RWPE2 (cell line): ENCODE results near the gene FCER2.

ENCODE experiments used
- ATAC-seq: fragments of 200-7000 bp; cut with Tn5 transposase; 3 replicates; pipeline ENCODE4 v1.9.1; 2021; ENCODE audit warnings: low read depth
- DNase-seq: peaks from one replicate; pipeline ENCODE4 v3.0.0-alpha.2; 2020; ENCODE audit warnings: low spot score
- H3K27ac ChIP-seq: fragments of 450-650 bp; 2 replicates; pipeline ENCODE4 v1.5.1; 2017; ENCODE audit warnings: mild to moderate bottlenecking; ENCODE audit not compliant: poor library complexity, severe bottlenecking
- H3K27me3 ChIP-seq: fragments of 250-450 bp; sonication (Bioruptor Pico); 2 replicates; pipeline ENCODE4 v1.5.1; 2021; ENCODE audit warnings: mild to moderate bottlenecking, moderate library complexity; ENCODE audit not compliant: insufficient read depth, poor library complexity, severe bottlenecking
- H3K36me3 ChIP-seq: fragments of 250-450 bp; sonication (Bioruptor Pico); 2 replicates; pipeline ENCODE4 v1.5.1; 2020; ENCODE audit warnings: low read depth, mild to moderate bottlenecking, moderate library complexity
- H3K4me1 ChIP-seq: fragments of 250-450 bp; sonication (Bioruptor Pico); 2 replicates; pipeline ENCODE4 v1.5.1; 2021; ENCODE audit warnings: mild to moderate bottlenecking, moderate library complexity; ENCODE audit not compliant: insufficient read depth, poor library complexity, severe bottlenecking
- H3K4me3 ChIP-seq: fragments of 250-450 bp; sonication (Bioruptor Pico); 2 replicates; pipeline ENCODE4 v1.5.1; 2021; ENCODE audit warnings: mild to moderate bottlenecking, moderate library complexity; ENCODE audit not compliant: severe bottlenecking
- H3K9me3 ChIP-seq: fragments of 250-450 bp; sonication (Bioruptor Pico); 2 replicates; pipeline ENCODE4 v1.5.1; 2021; ENCODE audit warnings: mild to moderate bottlenecking, moderate library complexity; ENCODE audit not compliant: severe bottlenecking
- TF ChIP-seq, protein P1 (sequence below): fragments of 450-650 bp; IDR thresholded peaks from one replicate; pipeline ENCODE4 v1.5.1; 2017; ENCODE audit warnings: mild to moderate bottlenecking, moderate library complexity; ENCODE audit not compliant: poor library complexity, severe bottlenecking

Gene FCER2

DNA sequence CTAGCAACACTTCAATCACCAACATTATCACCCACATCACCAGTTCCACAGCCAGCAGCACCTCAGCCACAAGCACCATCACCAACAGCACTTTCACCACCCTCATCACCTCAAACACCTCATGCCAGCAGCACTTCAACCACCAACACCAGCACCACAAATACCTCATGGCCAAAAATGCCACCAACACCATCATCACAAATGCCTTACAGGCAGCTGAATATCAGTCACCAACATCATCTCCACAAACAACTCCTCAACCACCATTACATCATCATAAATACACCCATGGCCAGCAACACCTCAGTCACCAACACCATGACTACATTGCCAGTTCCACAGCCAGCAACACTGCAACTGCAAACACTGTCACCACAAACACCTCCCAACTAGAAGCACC, 10.4 kb downstream of the FCER2 start:
- ATAC-seq (no peak), DNase-seq (no peak)
- H3K4me1 ChIP-seq, result no peaks in the 10 kb centered on the region
- no peak overlapping the region for H3K4me3 ChIP-seq
- peaks cover 2% of the 10 kb centered on the region for H3K27me3 ChIP-seq
- H3K9me3 ChIP-seq, result no peaks in the 10 kb centered on the region
- no peaks in the 10 kb centered on the region for H3K36me3 ChIP-seq
- H3K27ac ChIP-seq, result no peak overlapping the region
- TF ChIP-seq, protein P1, sequence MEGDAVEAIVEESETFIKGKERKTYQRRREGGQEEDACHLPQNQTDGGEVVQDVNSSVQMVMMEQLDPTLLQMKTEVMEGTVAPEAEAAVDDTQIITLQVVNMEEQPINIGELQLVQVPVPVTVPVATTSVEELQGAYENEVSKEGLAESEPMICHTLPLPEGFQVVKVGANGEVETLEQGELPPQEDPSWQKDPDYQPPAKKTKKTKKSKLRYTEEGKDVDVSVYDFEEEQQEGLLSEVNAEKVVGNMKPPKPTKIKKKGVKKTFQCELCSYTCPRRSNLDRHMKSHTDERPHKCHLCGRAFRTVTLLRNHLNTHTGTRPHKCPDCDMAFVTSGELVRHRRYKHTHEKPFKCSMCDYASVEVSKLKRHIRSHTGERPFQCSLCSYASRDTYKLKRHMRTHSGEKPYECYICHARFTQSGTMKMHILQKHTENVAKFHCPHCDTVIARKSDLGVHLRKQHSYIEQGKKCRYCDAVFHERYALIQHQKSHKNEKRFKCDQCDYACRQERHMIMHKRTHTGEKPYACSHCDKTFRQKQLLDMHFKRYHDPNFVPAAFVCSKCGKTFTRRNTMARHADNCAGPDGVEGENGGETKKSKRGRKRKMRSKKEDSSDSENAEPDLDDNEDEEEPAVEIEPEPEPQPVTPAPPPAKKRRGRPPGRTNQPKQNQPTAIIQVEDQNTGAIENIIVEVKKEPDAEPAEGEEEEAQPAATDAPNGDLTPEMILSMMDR, result no peak

DNA sequence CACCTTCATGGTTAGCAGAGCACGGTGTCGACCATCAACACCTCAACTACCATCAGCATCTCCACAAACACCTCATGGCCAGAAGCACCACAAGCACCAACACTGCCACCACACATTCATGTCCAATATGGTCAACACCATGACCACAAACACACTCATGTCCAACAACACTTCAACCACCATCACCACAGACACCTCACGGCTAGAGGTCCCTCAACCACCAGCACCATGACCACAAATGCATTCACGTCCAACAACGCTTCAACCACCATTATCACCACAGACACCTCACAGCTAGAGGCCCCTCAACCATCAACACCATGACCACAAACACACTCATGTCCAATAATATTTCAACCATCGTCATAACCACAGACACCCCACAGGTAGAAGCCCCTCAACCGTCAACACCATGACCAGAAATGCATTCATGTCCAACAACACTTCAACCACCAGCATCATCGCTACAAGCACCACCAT, 11.1 kb downstream of the FCER2 start:
- Histone ChIP-seq H3K27ac (no peak overlapping the region), H3K27me3 (peaks cover 2% of the 10 kb centered on the region), H3K4me1 (no peaks in the 10 kb centered on the region), H3K36me3 (no peaks in the 10 kb centered on the region), H3K9me3 (no peaks in the 10 kb centered on the region), H3K4me3 (no peak overlapping the region)
- TF ChIP-seq, protein P1, result no peak
- ATAC-seq (no peak), DNase-seq (no peak)

DNA sequence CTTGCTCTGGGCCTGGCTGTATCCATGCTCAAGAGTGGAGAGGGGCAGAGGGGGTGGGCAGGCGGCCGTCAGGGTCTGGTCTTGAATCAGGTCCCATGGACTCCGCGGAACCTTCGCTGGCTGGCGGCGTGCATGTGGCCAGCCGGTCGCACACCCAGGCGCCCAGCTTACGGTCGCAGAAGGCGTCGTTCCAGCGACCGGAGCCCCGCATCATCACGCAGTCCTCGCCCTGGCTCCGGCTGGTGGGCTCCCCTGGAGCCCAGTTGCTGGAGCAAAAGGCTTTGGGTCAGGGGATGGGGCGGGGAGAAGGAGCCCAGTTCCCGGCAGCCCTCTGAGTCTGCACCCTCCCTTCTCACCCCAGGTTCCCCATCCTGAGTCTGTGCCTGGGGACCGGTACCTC, 12.8 kb downstream of the FCER2 start:
- H3K36me3 ChIP-seq, result no peaks in the 10 kb centered on the region
- DNase-seq, result no peak
- no peak overlapping the region for H3K27ac ChIP-seq
- no peak for ATAC-seq
- H3K27me3 ChIP-seq, result peaks cover 2% of the 10 kb centered on the region
- H3K4me3 ChIP-seq, result no peak overlapping the region
- TF ChIP-seq, protein P1, result no peak
- no peaks in the 10 kb centered on the region for H3K4me1 ChIP-seq
- no peaks in the 10 kb centered on the region for H3K9me3 ChIP-seq

DNA sequence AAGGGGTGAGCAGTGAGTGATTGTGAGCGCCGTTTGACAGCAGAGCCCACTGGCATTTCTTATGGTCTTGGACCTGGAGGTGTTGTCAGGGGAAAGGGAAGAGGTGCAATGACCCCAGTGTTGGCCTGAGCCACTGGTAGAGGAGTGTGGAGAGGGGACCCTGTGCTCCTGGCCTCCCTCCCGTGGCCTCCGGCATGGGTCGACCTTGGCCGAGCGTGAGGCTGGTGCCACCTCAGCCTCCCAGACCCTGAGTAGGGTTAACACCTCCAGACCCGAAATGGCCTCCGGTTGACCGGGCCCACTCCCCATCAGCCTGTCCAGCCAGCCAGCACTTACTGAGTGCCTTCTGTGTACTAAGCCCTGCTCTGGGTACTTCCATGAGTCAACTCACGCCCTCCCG, 14.8 kb downstream of the FCER2 start:
- Histone ChIP-seq H3K9me3 (no peaks in the 10 kb centered on the region), H3K27me3 (peaks cover 2% of the 10 kb centered on the region), H3K4me3 (no peak overlapping the region), H3K4me1 (no peaks in the 10 kb centered on the region), H3K36me3 (peaks cover 12% of the 10 kb centered on the region), H3K27ac (no peak overlapping the region)
- no peak for DNase-seq
- TF ChIP-seq, protein P1, result no peak
- no peak for ATAC-seq

DNA sequence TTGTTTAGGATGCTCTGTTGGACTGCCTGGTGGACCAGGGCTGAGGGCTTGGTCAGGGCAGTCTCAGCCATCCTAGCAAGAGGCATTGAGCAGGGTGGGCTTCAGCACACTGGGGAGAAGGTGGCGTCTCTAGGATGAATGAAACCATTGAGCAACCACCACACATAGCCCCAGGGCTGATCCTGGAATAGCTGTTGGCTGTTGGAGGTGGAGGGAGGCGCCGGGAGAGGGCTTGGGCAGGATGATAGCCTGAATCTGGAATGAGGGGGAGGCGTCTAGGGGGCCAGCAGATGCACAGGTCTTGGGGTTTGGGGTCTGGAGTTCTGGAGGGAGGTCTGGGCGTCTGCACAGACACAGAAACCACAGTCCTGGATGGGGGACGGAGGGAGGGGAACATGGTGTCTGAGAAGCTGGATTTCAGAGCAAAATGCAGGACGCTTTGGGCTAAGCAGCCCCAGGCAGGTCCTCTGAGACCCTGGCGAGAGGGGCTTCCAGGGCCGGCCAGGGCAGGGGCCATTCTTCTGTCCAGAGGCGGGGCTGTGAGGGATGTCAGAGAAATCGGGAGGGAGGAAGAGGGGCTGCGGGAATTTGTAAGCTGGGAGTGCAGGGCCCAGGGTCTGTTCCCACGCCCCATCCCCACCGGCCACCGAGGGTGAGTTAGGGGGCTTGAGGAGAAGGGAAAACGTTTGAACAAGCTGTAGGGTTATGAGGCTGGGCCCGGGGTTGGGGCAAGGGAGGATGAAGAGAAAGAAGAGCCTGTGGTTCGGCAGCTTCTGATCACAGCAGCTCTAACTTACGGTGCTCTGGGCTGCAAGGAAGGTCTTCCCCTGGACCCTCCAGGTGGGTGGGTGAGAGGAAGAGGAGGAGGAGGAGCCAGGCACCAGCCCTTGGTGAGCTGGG, 16.1 kb downstream of the FCER2 start:
- H3K27ac ChIP-seq, result no peak overlapping the region
- ATAC-seq, result peak; percentile 31; the same call in 1 of the 3 replicates
- no peak for DNase-seq
- TF ChIP-seq, protein P1, result no peak
- H3K27me3 ChIP-seq, result peaks cover 2% of the 10 kb centered on the region
- H3K4me3 ChIP-seq, result no peak overlapping the region
- H3K4me1 ChIP-seq, result no peaks in the 10 kb centered on the region
- H3K9me3 ChIP-seq, result no peaks in the 10 kb centered on the region
- H3K36me3 ChIP-seq, result peaks cover 12% of the 10 kb centered on the region
